Embryonic facial prominence (tissue), 1 donor: Measurements from ENCODE around the gene GNG2.

Experiments
- DNase-seq: peaks from one replicate; pipeline ENCODE4 v3.0.0-alpha.2; 2016; ENCODE audit errors: extremely low spot score

The GNG2 gene

DNA sequence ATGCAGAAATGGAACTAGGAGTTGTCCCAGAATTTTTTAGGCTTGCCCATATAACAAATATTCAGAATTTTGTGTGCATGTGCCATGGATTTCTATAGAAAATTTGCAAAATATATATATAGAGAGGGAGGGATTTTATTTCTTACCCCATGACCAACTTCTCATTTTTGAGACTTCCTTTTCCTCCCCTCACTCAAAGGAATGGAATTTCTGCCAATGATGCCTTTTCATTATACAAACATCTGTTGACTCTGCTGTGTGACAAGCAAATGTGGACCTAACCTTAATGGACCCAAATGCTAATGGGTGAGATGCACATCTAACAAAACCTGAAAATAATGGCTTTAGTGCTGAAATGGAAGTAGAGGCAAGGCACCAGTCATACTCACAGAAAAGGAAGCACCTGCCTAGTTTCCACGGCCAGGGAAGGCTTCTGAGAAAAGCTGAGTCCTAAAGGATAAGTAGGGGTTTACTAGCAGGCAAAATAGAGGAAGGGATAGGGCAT is 3.6 kb upstream of the GNG2 start:
- no peak for DNase-seq

DNA sequence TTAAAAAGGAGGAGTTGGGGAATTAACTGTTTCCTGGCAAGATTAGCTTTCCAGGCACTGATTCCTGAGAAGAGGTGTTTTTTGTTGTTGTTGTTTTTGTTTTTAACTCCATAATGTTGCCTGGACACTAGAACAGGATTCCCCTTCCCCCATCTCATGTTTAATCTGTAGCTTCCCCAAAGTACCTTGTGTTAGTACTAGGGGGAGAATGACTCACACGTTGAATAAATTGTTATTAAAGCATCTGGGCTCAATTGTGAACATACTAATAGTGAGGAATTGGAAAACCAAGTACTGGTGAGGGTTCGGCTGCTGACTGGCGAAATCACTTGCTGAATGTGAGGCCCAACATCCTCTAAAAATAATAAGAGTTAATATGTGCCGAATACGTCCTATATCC is 1.3 kb upstream of the GNG2 start:
- DNase-seq = no peak

DNA sequence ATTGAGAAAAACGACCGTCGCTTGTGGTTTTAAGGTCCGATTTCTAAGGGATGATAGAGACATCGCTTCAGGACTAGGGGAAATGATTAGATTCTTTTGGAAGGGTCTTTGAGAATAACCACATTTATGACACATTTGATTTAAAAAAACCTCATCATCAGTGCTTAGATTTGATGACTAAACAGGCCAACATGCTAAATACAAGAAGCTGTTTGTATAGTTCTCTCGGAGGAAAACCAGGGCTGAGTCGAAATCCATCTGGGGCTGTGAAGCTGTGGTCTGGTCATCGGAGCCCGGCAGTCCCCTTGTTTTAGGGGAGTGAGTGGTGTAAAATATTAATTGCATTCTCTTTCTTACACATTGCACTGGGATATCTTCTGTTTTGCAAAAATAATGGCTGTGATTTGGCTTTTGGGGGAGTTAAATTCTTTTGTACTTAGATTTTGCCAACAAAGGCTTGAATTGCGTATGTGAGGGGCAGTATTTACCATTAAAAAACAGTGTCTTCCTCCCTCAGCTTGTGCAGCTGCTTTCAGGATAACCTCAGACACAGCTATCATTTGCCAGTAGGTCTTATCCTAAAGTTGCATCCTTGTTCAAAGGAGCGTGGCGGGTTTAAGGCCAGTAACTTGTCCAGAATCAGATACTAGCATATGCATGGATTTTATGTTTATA is 550 bp downstream of the GNG2 start:
- DNase-seq = no peak

DNA sequence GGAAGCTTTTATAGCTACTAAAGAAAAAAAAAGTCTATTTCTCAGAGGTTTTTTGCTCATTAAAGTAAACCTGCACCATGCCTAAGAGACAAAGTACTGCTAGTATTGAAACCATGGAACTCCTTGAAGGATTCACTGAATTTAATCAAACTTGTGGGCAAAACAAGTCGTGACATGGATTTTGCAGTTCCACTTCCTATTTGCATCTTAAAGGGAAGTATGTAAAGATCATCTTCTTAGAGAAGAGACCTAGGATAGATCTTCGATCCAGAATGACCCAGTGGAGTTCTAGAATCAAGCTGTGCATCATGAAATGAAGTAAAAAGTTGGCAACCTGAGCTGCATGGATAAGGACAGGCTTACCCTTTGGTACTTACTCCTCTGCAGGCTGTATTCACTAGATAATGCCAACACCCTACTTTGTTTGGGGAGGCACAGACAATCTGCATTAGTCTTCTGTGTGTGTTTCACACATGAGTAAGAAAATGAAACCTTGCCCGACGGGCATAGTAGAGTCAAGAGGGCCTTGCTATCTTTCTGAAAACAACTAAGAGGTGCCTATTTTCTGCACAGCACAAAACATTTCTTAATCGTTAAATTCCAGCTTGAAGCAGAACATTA is 1.9 kb downstream of the GNG2 start:
- DNase-seq = no peak

DNA sequence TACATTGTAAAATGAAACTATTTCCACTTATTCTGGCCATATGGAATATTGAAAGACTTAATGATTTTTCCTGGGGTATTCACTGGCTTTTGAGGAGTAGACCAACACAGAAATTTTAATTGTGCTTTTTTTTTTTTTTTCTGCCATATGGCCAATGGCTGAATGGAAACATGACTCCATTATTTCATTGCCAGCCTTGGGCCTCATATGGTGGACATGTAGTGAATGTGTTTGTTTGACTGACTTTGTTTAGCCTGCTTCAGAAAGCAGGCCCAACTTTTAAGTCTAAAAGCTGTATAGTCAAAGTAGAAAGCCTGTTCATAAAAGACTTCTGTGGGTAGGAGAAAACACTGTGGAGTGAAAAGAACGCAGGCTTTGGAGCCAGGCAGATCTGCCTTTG is 2.4 kb downstream of the GNG2 start:
- DNase-seq = no peak

DNA sequence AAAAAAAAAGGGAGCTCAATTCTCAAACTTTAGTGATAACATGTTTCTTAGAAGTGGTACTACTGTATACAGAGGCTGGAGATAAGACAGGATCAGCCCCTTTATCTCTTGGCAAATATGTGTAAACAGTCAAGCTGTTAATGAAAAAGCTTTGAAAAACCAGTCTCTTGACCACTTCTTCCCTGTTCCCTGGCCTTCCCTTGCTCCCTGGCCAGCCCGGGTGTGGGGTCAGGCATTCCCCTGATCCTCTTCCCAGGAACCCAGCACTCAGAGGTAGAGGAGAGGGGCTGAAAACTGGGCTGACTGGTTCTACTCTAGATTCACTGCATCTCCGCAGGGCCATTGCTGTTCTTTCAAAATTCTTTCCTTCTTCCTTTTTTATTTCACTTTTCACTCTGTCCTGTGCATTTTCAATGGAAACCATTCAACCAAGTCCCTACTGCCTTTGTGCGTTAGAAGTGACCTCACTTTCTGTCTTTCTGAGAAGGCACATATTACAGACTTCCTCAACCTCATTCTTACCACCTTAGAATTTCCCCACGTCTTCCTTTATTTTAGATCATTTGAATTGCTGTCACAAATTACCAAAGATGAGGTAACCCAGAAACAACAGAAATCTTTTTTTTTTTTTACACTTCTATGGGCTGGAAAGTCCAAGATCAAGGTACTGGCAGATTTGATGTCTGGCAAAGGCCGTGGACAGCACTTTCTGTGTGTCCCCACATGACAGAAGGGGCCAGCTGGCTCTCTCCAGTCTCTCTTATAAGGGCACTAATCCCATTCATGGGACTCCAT is 5.7 kb downstream of the GNG2 start:
- DNase-seq = no peak

DNA sequence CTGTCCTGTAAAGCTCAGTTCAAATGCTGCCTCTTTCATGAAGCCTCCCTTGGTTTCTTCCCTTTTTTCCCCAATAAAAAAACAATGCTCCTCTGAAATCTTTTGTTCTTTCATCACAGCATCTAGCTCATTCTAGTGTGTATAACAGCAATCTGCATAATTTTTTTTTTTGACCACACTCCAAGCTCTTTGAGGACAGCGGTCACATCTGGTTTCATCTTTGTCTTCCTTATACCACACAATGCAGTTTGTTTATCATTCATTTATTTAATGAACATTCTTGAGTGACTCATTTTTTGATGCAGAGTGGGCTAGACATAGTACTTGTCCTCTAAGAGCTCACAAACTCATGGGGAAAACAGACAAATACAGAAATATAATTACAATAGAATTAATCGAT is 7.3 kb downstream of the GNG2 start:
- DNase-seq = no peak

DNA sequence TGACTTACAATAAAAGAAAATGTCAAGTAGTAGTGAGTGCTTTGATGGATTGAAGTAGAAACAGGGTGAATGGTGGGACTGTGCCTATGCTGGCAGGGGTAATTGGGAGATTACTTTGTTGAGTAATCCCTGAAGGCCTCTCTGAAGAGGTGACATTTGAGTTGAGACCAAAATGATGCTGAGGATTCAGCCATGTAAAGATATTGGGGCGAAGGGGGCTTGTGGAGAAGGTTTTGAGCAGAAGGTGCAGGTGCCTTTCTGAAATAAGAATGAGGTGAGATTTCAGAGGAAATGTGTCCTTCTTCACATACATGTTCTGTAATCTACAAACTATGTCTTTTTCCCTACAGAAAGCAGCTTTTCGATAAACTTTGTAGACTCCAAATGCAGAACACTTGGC is 8.0 kb downstream of the GNG2 start:
- DNase-seq = no peak

DNA sequence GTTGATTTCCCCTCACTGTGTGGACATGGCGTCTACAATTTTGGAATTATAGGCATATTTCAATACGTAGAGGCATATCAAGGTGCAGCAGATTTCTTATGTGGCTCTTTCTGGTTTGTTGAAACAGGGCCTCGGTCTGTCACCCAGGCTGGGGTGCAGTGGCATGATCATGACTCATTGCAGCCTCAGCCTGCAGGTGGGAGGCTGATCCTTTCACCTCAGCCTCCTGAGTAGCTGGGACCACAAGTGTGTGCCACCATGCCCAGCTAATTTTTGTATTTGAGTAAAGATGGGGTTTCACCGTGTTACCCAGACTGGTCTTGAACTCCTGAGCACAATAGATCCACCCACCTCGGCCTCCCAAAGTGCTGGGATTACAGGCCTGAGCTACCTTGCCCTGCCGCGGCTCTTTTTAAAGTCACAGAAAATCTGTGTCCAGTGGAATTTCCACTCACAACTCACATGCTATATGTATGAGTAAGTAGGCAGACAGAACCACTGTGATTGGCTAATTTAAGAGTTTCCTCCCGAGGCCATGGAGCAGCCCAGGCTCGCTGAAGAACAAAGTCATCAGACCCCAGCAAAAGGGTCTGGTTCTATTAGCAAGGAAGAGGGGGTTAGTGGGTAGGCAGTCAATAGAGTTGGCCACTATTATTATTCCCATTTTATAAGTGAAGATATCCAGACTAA is 9.1 kb downstream of the GNG2 start:
- no peak for DNase-seq

DNA sequence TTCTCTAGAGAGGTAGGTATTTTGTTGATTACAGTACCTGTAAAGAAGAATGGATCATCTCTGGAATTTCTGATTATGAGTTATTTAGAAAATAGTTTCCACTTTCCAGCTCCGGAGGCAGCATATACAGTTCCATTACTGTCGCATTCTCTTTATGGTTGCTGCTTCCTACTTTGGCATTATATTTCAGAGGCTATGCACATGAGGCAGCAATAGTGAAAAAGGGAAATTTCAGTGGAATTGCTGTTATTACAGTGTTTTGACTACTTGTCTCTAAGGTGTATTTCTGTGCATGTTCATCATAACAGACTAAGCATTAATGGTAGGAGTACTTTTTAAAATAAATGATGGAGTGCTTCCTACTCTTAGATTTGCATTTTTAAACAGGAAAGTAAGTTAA is 10.2 kb downstream of the GNG2 start:
- no peak for DNase-seq

DNA sequence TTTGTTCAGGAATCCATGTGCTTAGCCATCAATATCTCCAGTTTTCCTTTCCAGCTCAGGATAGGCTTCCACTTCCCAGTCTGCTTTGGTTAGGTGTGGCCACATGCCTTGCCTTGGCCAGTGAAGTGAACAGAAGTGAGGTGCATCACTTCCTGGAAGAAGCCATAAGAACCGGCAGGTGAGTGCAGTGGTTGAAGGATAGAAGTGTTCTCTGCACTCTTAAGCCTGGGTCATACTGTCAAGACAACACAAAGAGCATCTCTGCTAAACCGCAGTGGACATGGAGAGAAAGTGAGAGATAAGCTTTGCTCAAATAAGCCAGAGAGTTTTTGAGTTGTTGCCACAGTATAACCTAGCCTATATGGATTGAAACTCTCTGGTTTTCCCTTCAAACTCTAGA is 11.4 kb downstream of the GNG2 start:
- DNase-seq = no peak

DNA sequence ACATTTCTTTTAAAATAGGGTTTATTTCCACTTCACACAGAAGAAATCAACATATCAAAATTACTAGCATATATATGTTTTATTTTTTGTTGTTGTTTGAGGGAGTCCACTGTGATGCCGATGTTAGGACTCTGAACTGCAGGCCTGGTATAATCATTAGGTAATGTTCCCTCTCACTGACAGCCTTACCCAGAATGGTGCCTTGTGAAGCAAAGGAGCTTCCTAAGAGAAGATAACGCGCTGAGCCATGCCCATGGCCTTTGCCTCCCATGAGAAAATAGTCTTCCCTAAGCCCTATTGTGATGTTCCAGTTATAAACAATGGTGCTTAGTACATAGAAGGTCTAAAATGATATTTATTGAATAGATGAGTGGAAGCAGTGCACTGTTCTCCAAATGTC is 12.0 kb downstream of the GNG2 start:
- DNase-seq = no peak

DNA sequence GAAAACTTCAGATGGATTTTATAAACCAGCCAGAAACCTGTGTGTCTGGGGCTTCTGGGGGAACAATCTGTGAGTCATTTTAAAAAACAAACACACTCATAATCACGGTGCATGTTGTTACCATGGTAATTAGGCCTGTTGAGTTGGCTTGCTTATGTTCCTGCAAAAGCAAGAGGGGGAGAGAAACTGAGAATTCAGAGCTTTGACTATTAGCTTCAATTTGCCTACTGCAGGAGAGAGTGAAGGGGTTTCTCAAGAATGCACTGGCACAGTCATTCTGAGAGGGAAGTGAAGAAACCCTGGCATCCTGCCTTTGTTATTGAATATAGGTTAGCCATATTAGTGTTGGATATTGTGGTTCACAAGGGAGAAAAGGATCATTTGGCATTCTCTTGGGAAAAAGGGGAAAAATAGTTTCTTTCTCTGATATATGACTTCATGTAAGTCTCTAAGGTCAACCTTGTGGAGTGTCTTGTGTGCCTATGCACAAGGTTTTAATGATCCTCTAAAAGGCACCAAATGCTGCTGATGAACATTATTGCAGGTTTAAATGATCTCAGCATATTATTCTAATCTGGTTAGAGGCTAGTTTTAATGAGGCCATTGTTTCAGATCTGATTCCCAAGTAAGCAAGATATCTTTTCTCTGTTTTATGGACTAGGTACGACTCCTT is 12.9 kb downstream of the GNG2 start:
- no peak for DNase-seq

DNA sequence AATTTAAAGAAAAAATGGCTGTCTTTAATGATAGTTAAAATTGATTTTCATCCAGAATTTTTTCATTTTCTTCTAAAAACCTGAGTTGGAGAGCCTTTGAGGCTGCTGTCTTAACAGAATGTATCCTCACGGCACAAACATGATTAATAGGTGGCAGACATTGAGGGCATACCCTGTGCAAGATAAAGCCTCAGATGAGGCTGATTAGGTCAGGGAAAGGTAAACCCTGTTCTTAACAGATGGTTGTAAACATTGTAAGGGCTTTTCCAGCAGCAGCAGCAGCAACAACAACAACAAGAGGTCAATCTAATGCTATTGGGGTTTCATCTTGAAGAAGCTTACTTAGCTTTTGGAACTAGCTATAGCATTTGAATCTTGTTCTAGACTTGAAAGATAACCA is 17.4 kb downstream of the GNG2 start:
- DNase-seq = no peak

DNA sequence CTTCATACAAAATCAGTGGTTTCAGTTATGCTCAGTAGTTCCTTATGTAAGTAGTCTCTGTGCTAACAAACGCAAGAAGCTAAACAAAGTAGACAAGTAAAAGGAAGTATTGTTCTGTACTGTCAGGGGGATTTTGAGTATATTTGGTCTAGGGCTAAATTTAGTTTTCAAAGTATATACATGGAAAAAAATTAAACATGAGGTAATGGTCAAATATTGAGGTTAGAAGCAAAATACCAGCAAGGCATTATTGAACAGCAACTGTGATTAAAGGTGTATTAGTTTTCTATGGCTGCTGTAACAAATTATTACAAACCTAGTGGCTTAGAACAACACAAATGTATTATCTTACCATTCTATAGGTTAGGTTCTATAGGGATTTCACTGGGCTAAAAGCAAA is 18.8 kb downstream of the GNG2 start:
- DNase-seq = no peak

DNA sequence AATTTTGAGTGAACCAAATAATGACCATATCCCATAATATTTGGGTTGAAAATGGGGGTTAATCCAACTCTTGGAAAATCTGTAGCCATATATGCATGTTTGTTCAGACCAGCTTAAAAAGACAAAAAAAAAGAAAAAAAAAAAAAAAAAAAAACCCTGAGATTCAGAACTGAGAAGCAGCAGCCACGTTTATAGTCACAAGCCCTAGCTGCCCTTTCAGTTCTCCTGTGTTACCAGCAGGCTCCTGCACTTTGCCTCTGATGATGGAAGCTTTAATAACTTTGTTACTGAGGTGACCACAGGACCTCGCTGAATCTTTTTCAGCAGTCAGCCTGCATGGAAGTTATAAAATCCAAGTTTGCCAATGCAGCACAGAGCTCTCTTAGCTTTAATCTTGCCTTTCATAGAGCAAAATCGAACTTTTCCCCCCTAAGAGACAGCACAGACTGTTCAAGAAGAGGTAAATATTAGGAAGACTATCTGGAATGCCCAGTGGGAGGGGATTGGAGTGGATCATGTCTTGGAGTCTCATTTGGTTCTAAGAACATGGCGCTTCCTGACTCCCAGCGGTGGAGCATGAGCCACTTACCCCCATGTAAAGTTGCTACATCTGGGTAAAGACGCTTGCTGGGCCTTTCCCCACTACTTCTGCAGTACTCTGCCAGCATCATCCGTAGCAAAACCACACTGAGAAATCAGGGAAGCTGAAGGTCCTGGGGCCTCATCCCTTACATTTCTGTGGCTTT is 20.6 kb downstream of the GNG2 start:
- no peak for DNase-seq

DNA sequence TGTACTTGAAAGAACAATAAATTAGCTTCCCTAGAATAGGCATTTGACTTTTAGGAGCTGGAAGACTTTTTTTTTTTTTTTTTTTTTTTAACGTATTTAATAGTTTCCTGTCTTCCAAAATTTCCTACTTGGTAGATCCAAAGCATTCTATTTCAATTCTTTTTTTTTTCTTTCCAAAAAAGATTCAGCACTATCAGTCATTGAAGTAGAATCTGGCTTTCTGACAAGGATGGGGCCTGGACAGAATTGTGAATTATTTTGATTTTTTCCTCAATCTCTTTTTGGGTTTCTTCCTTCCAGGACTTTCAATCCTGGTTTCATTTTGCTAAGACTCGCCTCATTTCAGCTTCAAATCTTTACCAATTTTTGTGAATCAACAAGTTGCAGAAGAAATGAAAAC is 21.2 kb downstream of the GNG2 start:
- DNase-seq = no peak

DNA sequence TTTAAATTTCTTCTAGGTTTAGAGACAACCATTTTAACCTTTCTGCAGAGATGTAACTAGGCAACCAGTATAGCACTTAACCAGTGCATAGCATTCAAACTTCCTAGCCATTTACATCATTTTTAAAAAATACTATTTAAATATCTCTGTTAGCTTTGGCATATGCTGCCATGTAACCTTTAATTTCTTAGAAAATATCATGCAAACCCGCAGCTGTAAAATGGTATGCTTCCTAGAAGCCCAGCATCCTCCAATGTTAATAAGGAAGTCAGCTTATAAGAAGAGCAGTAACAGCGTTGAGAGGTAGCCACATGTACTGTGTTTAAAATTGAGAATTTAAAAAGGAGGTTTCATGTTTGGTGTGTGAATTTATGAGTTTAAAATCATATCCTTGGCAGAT is 22.8 kb downstream of the GNG2 start:
- DNase-seq = no peak

DNA sequence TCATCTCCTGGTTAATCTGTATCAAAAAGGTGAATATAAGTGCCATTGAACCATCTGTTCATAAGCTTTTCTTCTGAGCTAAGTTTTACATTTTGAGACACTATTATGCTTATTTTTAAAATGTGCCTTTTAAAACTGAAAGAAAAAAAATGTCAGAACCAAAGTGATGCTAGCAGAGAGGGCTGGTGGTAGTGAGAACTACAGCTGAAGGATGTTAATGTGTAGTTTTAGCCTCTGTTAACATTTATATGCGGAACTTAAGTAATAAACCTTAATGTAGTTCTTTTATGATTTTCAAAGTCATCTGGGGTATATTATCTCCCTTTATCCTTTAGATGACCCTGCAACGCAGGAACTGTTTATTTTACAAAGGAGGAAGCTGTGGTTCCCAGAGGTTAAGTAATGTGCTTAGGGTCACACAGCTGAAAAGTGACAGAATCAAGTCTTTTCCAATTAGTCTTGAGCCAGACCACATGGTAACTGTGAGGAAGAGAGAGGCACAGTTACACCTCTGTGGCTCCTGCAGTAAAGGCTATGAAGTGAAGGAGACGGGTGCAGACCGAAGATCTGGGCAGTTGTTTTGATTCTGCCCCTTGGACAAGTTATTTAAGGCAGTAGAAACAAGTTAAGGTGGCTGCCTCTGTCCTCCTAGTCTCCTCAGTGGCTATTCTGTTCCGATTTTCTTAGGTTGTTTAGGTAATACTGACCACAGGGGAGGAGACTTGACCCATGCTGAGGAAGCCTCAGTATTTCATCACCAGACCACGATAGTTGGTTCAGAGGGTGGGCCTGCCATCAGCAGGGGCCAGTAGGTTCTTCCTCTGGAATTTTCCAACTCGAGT is 23.9 kb downstream of the GNG2 start:
- DNase-seq = no peak

DNA sequence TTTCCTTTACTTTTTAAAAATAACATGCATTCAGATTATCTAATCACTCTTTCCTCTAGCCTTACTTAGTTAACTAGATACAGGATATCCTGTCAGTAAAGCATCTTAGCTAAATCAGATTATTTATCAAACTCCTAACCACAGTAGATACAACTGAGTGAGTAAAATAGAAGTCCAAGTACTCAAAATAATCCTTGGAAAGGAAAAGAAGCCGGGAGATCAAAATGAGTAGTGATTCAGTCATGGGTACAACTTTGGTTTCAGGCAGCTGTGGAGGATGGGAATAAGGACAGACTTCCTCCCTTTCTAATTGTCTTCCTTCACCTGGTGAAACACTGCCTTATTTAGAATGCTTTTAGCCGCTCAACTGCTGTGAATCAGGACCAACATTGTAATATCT is 29.4 kb downstream of the GNG2 start:
- DNase-seq = no peak
